GM21723 (cell line): Measurements from ENCODE around the gene NOS1AP.
A peak's percentile ranks its signal among the peaks of the same experiment; 100 is the strongest.

Experiments
- ATAC-seq: cut with Tn5 transposase; IDR thresholded peaks from one replicate; pipeline ENCODE4 v1.9.1; 2021; ENCODE audit warnings: mild to moderate bottlenecking, moderate library complexity; ENCODE audit not compliant: unreplicated experiment

Gene NOS1AP

GRCh38 chr1:162136760-162137159 is 67.3 kb downstream of the NOS1AP start:
- ATAC-seq, result no peak

GRCh38 chr1:162137179-162137960 is 67.9 kb downstream of the NOS1AP start:
- no peak for ATAC-seq

GRCh38 chr1:162138112-162138511 is 68.6 kb downstream of the NOS1AP start:
- no peak for ATAC-seq

- ATAC-seq, result no peak
These were observed 69.2 kb downstream of the NOS1AP start for GRCh38 chr1:162138599-162139181.

- ATAC-seq, result no peak
These were observed 69.7 kb downstream of the NOS1AP start for GRCh38 chr1:162139211-162139610.

GRCh38 chr1:162141281-162142054 is 72.0 kb downstream of the NOS1AP start:
- ATAC-seq, result no peak

GRCh38 chr1:162142968-162143367 is 73.5 kb downstream of the NOS1AP start:
- no peak for ATAC-seq

GRCh38 chr1:162144268-162144667 is 74.8 kb downstream of the NOS1AP start:
- no peak for ATAC-seq

- ATAC-seq, result no peak
These were observed 75.4 kb downstream of the NOS1AP start for GRCh38 chr1:162144853-162145252.

GRCh38 chr1:162145280-162145965 is 75.9 kb downstream of the NOS1AP start:
- ATAC-seq, result no peak

GRCh38 chr1:162145966-162146696 is 76.6 kb downstream of the NOS1AP start:
- ATAC-seq, result no peak

GRCh38 chr1:162147760-162148159 is 78.3 kb downstream of the NOS1AP start:
- no peak for ATAC-seq

- ATAC-seq, result no peak
These were observed 80.6 kb downstream of the NOS1AP start for GRCh38 chr1:162150112-162150511.

- ATAC-seq, result peak; percentile 76
These were observed 82.7 kb downstream of the NOS1AP start for GRCh38 chr1:162151900-162152829.

- no peak for ATAC-seq
These were observed 83.9 kb downstream of the NOS1AP start for GRCh38 chr1:162153374-162153773.

- ATAC-seq, result no peak
These were observed 88.0 kb downstream of the NOS1AP start for GRCh38 chr1:162157469-162157868.

- ATAC-seq, result no peak
These were observed 89.3 kb downstream of the NOS1AP start for GRCh38 chr1:162158624-162159271.

GRCh38 chr1:162159515-162159914 is 90.0 kb downstream of the NOS1AP start:
- no peak for ATAC-seq
